ENCODE results near the gene ANO1. TPM values are rescaled to one million over a fixed set of nuclear protein-coding genes. Genes with fewer than 3 reads are reported as not detected.

Gene ANO1
- total RNA-seq, 1 donor from 2014 or later = not detected

DNA sequence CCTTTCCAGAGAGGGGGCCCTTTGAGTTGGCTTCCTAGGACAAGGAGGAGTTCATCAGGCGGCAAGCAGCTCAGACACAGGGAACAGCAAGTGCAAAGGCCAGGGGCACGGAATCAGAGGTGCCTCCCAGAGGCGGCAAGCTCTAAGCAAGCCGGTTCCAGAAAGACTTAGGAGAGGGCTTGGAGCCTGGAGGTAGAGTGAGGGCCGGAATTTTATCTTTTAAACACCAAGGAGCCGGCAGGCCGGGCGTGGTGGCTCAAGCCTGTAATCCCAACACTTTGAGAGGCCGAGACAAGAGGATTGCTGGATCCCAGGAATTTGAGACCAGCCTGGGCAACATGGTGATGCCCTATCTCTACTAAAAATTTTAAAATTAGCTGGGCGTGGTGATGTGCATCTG is 151.6 kb downstream of the ANO1 start:
- H3K36me3 Mint-ChIP-seq (ENCODE audit: unreplicated experiment) = no peaks in the 10 kb centered on the region
- H3K4me1 Mint-ChIP-seq (ENCODE audit: unreplicated experiment) = peaks cover 11% of the 10 kb centered on the region
- no peak overlapping the region for H3K27ac Mint-ChIP-seq (ENCODE audit: unreplicated experiment)
- H3K9me3 Mint-ChIP-seq (ENCODE audit: unreplicated experiment) = no peaks in the 10 kb centered on the region
- TF ChIP-seq CTCF (IDR thresholded peaks at IDR 0.05) = no peak
- no peak overlapping the region for H3K4me3 Mint-ChIP-seq (ENCODE audit: unreplicated experiment)
- no peak for DNase-seq (ENCODE audit: extremely low spot score, unreplicated experiment)
- H3K27me3 Mint-ChIP-seq (ENCODE audit: unreplicated experiment) = no peaks in the 10 kb centered on the region

- Mint-ChIP-seq H3K27me3 (ENCODE audit: unreplicated experiment) (no peaks in the 10 kb centered on the region), H3K27ac (ENCODE audit: unreplicated experiment) (no peak overlapping the region), H3K4me1 (ENCODE audit: unreplicated experiment) (peaks cover 11% of the 10 kb centered on the region), H3K36me3 (ENCODE audit: unreplicated experiment) (no peaks in the 10 kb centered on the region), H3K4me3 (ENCODE audit: unreplicated experiment) (no peak overlapping the region), H3K9me3 (ENCODE audit: unreplicated experiment) (no peaks in the 10 kb centered on the region)
- no peak for DNase-seq (ENCODE audit: extremely low spot score, unreplicated experiment)
- TF ChIP-seq CTCF (IDR thresholded peaks at IDR 0.05) = no peak
Measured at GRCh38 chr11:70230151-70230839, 152.2 kb downstream of the ANO1 start.

DNA sequence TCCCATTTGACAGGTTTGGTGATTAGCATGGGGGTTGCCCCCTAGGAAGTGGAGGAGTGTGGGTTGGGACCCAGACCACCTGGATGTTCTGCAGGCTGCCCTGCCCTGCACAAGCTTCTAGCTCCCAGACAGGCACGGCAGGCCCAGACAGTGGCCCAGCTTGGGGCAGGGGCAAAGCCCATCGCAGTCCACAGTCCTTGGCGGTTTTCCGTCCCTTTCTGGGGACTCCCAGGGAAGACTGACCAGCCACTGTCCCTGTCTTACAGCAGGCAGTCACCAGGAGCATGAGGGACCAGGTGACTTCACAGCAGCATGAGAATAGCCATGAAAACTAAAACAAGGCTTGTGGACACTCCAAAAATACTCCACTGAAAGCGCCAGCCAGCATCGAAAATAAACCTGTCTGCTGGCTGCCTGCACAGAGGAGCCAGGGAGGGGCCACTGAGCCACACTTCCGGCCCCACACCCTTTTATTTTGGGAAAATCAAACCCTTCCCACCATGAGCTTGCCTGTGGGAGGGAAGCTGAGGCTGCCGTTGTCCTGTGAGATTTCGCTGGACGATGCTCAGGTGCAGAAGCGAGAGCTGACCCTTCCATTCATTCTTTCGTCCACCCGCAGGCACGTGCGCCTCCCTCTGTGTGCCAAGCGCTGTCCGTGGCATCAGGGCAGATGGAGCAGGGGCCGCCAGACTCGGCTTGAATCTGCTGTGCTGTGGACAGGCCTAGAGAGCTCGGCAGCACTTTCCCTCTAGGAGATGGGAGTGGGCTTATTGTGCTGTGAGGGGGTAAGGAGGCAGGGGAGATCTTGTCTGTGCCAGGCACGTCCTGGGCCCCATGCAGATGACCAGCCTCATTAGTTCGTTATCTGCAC is 153.0 kb downstream of the ANO1 start:
- Mint-ChIP-seq H3K36me3 (ENCODE audit: unreplicated experiment) (no peaks in the 10 kb centered on the region), H3K9me3 (ENCODE audit: unreplicated experiment) (no peaks in the 10 kb centered on the region), H3K27me3 (ENCODE audit: unreplicated experiment) (no peaks in the 10 kb centered on the region), H3K4me1 (ENCODE audit: unreplicated experiment) (peaks cover 10% of the 10 kb centered on the region), H3K4me3 (ENCODE audit: unreplicated experiment) (no peak overlapping the region), H3K27ac (ENCODE audit: unreplicated experiment) (no peak overlapping the region)
- TF ChIP-seq CTCF (IDR thresholded peaks at IDR 0.05) = no peak
- no peak for DNase-seq (ENCODE audit: extremely low spot score, unreplicated experiment)

DNA sequence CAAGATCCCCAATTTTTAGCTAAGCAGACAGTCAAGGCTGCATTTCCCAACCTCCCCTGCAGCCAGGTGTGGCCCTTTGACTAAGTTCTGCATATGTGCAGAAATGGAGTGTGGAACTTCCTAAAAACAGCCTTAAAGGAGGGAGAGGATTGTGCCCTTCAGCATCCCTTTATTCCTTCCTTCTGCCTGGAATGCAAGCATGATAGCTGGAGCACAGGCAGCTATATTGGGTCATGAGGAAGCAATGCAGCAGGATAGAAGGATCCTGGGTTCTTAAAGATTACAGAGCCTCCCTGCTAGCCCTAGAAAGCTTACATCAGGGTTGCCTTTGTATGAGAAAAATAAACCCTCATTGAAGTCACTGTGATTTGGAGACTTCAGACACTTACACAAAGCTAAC is 154.9 kb downstream of the ANO1 start:
- Mint-ChIP-seq H3K4me3 (ENCODE audit: unreplicated experiment) (no peak overlapping the region), H3K36me3 (ENCODE audit: unreplicated experiment) (no peaks in the 10 kb centered on the region), H3K4me1 (ENCODE audit: unreplicated experiment) (peaks cover 9% of the 10 kb centered on the region)

More for the DNA sequence above, 154.9 kb downstream of the ANO1 start:
- no peak for TF ChIP-seq CTCF (IDR thresholded peaks at IDR 0.05)
- Mint-ChIP-seq H3K27me3 (ENCODE audit: unreplicated experiment) (no peaks in the 10 kb centered on the region), H3K9me3 (ENCODE audit: unreplicated experiment) (no peaks in the 10 kb centered on the region), H3K27ac (ENCODE audit: unreplicated experiment) (no peak overlapping the region)
- no peak for DNase-seq (ENCODE audit: extremely low spot score, unreplicated experiment)

Measured in osteocyte (in vitro differentiated cells).